Epithelial cell of esophagus (primary cell): ENCODE measurements around the gene TWSG1.

Experiments
- DNase-seq: peaks from one replicate; pipeline ENCODE4 v3.0.0; 2010; ENCODE audit warnings: low read depth
- H3K4me3 ChIP-seq: 2 replicates; pipeline ENCODE4 v1.5.1; 2011; ENCODE audit warnings: mild to moderate bottlenecking, low read length, control low read depth
- TF ChIP-seq, protein P1 (sequence below): IDR thresholded peaks from 2 replicates; pipeline ENCODE4 v1.5.1; 2011; ENCODE audit warnings: low read depth, mild to moderate bottlenecking, low read length, control low read depth, inconsistent platforms; ENCODE audit not compliant: insufficient read depth; ENCODE audit errors: missing control alignments

Gene TWSG1

DNA sequence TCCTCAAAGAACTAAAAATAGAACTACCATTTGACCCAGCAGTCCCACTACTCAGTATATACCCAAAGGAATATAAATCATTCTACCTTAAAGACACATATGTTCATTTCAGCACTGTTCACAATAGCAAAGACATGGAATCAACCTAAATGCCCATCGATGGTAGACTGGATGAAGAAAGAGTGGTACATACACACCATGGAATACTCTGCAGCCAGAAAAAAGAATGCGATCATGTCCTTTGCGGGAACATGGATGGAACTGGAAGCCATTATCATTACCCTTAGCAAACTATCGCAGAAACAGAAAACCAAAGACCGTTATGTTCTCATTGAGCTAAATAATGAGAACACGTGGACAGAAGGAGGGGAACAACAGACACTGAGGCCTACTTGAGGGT is 44.5 kb downstream of the TWSG1 start:
- TF ChIP-seq, protein P1, sequence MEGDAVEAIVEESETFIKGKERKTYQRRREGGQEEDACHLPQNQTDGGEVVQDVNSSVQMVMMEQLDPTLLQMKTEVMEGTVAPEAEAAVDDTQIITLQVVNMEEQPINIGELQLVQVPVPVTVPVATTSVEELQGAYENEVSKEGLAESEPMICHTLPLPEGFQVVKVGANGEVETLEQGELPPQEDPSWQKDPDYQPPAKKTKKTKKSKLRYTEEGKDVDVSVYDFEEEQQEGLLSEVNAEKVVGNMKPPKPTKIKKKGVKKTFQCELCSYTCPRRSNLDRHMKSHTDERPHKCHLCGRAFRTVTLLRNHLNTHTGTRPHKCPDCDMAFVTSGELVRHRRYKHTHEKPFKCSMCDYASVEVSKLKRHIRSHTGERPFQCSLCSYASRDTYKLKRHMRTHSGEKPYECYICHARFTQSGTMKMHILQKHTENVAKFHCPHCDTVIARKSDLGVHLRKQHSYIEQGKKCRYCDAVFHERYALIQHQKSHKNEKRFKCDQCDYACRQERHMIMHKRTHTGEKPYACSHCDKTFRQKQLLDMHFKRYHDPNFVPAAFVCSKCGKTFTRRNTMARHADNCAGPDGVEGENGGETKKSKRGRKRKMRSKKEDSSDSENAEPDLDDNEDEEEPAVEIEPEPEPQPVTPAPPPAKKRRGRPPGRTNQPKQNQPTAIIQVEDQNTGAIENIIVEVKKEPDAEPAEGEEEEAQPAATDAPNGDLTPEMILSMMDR, result no peak
- no peak overlapping the region for H3K4me3 ChIP-seq
- DNase-seq, result no peak

DNA sequence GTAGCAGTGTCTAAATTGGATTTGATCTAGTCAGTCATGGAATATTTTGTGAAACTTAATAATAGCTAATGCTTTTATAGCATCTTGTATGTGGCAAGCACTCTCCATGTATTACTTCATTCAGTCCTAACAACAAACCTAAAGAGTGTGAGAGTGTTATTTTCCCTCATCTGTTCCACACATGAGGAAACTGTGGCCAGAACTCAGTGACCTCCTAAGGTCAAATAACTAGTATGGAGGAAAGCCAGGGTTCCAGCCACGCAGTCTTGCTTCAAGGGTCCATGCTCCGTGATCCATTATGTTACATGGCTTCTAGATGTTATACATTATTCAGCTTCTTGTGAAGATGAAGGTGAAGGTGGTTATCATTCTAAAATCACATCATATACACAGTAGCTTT is 45.5 kb downstream of the TWSG1 start:
- no peak for DNase-seq
- TF ChIP-seq, protein P1, result no peak
- H3K4me3 ChIP-seq, result no peak overlapping the region

DNA sequence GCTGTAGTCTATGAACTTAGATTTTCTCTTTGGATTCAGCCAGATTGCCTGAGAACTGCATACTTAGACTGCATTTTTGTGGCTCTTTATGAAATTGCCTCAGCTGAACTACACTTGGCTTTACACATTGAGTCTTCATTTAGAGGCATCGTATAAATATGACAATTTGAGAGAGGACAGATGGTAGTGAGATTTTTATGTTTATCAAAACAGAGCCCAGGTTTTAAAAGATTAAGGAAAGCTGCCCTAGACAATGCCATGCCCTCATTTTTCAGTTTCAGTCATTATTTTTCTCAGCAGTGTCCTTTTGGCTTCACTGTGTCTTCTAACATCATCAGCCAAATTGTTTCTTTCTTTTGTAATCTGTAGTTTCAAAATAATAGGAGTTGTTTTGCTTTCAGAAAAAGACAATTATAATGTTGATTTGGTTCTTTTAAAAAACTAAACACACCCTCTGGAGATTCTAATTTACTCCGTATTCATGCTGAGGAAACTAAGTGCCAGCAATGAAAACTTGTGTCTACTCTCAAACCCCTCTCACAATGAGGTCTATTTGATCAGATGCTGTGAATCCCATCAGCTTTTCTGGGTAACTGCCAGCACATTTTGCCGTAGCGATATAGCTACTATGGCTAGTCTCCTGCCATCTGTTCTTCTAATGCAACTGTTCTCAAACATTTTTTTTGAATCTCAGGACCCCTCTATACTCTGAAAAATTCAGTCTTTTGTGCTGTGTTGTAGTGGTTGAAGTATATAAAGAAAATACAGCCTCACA is 46.2 kb downstream of the TWSG1 start:
- H3K4me3 ChIP-seq, result no peak overlapping the region
- TF ChIP-seq, protein P1, result no peak
- DNase-seq, result no peak

DNA sequence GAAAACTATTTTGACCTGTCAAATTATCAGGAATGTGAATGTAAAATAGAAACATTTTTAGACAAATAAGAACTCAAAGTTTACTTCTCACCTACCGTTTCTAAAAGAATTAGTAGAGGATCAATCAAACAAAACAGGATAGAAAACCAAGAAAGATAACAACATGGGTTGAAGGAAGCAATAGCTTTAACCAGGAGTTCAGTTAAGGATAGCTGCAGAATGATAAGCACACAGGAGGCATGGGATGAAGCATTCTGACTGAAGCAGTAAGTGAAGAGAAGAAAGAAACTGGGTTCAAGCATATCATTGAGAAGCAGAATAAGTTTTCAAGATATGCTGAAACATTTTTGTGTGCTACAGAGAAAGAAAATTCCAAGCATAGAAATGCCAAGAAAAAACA is 52.3 kb downstream of the TWSG1 start:
- no peak for DNase-seq
- no peak overlapping the region for H3K4me3 ChIP-seq
- TF ChIP-seq, protein P1, result no peak

DNA sequence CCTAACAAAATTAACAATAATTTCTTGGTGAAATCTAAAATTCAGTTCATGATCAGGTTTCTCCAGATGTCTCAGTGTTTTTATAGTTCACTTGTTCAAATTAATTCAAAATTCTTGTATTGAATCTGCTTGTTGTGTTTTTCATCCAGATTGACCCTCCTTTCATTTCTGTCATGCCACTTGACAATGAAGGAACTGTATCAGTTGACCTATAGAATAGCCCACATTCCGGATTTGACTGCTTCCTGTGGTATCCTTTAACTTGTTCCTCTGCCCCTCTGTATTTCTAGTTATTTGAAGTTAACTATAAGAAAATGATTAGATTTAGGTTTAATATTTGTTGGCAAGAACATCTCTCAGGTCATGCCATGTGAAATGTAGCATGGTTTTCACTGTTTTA is 53.3 kb downstream of the TWSG1 start:
- no peak overlapping the region for H3K4me3 ChIP-seq
- TF ChIP-seq, protein P1, result no peak
- no peak for DNase-seq

DNA sequence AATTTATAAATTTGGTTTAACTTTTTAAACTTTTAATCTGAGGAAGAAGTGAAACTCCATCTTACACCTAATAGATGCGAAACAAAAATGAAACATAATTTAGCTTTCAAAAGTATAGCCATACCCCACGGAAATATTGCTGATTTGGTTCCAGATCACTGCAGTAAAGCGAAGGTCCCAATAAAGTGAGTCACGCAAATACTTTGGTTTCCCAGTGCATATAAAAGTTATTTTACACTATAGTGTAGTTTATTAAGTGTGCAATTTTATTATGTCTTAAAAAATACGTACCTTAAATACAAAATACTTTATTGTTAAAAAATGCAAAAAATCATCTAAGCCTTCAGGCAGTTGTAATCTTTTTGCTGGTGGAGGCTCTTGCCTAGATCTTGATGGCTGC is 55.1 kb downstream of the TWSG1 start:
- no peak overlapping the region for H3K4me3 ChIP-seq
- no peak for DNase-seq
- TF ChIP-seq, protein P1, result no peak

DNA sequence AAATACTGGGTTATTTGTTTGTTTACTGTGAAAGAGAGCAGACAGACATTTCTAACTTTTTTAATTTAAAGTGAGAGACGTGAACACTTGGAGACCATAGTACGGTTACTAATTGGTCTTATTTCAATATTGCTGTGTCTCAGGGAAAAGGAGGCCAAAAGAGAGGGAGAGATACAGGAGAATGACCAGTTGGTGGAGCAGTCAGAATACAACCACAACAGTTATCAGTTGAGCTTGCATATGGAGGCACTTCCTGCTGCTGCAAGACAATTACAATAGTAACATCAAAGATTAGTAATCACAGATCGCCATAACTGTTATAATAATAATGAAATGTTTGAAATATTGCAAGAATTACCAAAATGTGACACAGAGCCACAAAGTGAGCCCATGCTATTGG is 58.2 kb downstream of the TWSG1 start:
- DNase-seq, result peak; percentile 49
- TF ChIP-seq, protein P1, result peak; percentile 39
- H3K4me3 ChIP-seq, result no peak overlapping the region
